ENCODE results near the gene FOXQ1.

Gene FOXQ1

DNA sequence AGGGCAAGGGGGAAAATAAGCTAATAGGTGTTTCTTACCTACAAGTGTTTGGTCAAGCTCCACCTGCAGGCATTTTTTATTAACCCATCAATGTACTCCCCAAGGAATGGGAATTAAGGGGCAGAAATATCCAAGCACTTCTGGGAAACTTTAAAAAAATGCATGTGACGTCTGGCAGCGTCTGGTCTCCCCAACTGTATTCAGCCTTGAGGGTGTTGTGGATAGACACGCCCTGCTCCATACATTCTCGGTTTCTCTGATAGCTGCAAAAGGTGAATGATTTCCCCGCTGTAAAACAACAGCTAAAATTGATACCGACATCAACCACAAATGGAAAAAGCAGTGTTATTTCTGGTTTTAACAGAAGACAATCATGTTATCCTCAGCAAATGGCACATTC is 2.5 kb upstream of the FOXQ1 start:
- TF ChIP-seq CTCF (IDR thresholded peaks at IDR 0.05; ENCODE audit: low read length, missing control alignments): no peak
- H3K4me3 ChIP-seq (replicated peaks; ENCODE audit: low read depth, low read length): no peak overlapping the region
- no peak for DNase-seq (ENCODE audit: low read depth)

DNA sequence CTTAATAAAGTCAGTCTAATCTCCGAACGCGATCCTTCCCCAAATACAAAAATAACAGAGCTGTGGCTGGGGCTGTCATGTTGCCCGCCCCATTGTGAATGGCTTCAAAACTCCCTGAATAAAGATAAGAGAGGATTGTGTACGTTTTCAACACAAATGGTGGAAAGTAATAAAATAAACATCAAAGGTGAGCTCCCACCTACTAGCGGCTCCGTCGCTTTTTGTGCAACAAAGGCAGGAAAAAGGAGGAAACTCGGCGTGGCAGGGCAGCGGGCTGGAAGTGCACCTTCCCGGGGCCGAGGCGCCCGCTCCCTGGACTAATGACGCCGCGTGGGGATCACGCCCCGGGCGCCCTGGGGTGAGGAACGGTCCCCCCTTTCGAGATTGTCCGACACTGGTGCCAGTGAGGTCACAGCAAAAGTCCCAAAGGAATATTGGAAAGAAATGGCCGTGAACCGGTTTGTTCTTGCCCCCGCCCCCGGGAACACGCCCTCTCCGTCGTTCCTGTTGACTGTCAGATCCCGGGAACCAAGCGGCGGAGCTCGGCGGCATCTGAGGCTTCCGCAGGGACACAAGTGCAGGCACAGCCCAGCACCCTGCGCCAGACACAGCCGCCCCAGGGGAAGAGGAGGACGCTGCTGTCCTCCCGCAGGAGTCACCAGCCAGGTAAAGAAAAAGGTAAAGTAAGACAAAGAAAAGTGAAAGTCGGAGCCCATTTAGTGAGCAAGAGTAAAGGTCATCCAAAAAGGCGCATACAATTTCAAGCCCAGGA is 1.1 kb upstream of the FOXQ1 start:
- no peak for DNase-seq (ENCODE audit: low read depth)
- peak overlapping the region; percentile 37 for H3K4me3 ChIP-seq (replicated peaks; ENCODE audit: low read depth, low read length)
- no peak for TF ChIP-seq CTCF (IDR thresholded peaks at IDR 0.05; ENCODE audit: low read length, missing control alignments)

DNA sequence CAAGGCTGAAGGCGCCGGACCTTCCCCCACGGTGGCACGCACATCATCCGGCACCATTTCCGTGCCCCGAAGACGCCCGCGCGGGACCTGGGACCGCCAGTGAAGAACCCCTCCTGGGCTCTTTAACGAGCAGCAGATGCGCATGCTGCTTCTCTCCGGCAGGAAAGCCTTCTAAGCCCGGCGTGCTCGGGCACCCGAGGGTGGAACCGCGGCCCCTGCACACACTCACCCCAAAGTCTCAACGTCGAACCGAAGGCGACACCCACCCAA is 240 bp downstream of the FOXQ1 start:
- H3K4me3 ChIP-seq (replicated peaks; ENCODE audit: low read depth, low read length): no peak overlapping the region
- no peak for DNase-seq (ENCODE audit: low read depth)
- TF ChIP-seq CTCF (IDR thresholded peaks at IDR 0.05; ENCODE audit: low read length, missing control alignments): no peak

DNA sequence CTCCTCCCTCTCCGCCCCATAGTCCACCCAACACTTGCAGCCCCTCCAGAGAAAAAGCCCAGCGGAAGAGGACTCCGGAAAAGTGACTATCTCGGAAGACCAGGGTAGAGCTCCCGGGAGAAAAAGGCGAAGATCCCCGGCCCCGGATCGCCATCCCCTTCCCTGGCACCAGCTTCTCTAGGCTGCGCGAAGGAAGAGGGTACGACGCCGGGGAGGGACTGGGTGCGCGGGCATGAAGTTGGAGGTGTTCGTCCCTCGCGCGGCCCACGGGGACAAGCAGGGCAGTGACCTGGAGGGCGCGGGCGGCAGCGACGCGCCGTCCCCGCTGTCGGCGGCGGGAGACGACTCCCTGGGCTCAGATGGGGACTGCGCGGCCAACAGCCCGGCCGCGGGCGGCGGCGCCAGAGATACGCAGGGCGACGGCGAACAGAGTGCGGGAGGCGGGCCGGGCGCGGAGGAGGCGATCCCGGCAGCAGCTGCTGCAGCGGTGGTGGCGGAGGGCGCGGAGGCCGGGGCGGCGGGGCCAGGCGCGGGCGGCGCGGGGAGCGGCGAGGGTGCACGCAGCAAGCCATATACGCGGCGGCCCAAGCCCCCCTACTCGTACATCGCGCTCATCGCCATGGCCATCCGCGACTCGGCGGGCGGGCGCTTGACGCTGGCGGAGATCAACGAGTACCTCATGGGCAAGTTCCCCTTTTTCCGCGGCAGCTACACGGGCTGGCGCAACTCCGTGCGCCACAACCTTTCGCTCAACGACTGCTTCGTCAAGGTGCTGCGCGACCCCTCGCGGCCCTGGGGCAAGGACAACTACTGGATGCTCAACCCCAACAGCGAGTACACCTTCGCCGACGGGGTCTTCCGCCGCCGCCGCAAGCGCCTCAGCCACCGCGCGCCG is 822 bp downstream of the FOXQ1 start:
- no peak for DNase-seq (ENCODE audit: low read depth)
- H3K4me3 ChIP-seq (replicated peaks; ENCODE audit: low read depth, low read length): no peak overlapping the region
- TF ChIP-seq CTCF (IDR thresholded peaks at IDR 0.05; ENCODE audit: low read length, missing control alignments): no peak

GRCh38 chr6:1313384-1313766 is 1.5 kb downstream of the FOXQ1 start:
- no peak for TF ChIP-seq CTCF (IDR thresholded peaks at IDR 0.05; ENCODE audit: low read length, missing control alignments)
- no peak for DNase-seq (ENCODE audit: low read depth)
- H3K4me3 ChIP-seq (replicated peaks; ENCODE audit: low read depth, low read length): no peak overlapping the region

GRCh38 chr6:1313767-1314503 is 2.0 kb downstream of the FOXQ1 start:
- no peak overlapping the region for H3K4me3 ChIP-seq (replicated peaks; ENCODE audit: low read depth, low read length)
- DNase-seq (ENCODE audit: low read depth): no peak
- no peak for TF ChIP-seq CTCF (IDR thresholded peaks at IDR 0.05; ENCODE audit: low read length, missing control alignments)

Measured in fibroblast of pulmonary artery (primary cell).